Measurements from ENCODE around the gene CTTN. TPM values are rescaled to one million over a fixed set of nuclear protein-coding genes. Genes with fewer than 3 reads are reported as not detected.

Gene CTTN
- total and polyA plus RNA-seq, 2 of the 8 experiments (the other 6 are each of a cell fraction or from before 2014, with no cell fraction given): 84.6 to 216 TPM

DNA sequence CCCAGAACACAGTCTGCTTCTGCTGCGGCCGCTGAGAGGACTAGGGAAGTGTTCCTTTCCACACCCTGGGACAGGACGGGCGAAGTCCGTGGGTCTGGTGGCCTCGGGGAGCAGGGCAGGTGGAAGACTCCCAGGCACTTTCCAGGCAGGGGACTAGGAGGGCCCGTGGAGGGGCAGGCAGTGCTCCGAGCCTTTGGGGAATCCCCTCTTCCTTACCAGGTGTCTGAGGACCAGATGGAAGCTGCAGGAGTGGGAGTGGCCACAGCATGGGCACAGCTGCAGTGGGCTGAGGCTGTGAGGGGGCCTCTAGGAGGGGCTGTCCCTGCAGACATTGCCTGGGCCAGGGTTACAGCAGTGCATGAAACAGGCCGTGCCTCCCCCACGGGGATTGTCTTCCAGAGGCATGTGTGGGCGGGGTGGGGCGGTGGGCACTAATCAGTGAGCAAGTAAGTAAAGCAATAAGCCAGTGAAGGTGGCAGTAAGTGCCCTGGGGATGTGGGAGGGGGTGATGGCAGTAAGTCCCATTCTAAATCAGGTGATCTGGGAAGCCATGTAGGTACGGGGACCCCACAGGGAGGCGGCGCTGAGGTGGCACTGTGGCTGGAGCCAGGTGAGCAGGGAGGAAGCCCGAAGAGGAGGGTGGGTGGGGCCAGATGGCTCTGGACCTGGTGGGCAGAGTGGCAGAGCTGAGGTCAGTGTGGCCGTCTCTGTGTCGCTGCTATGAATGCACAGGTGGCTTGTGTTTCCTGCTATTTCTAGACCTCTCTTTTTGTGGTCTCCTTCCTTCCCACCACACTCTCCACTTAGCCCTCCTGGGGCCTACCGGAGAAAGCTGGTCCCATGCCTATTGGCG is 66.4 kb downstream of the CTTN start (continued):
- TF ChIP-seq SP4 (IDR thresholded peaks at IDR 0.05; ENCODE audit: low read length): no peak

All from H1 (cell line).